Fibroblast of skin of left biceps (primary cell): ENCODE data around the gene CTBS.
"Not testable (repeated sequence)": the region's sequence is repeated elsewhere in the genome, so short reads cannot be mapped to it uniquely, and the experiment has no call there.

Source experiments
- DNase-seq, 2 experiments: peaks; one replicate each; pipeline ENCODE4 v3.0.0-alpha.2; 2013; ENCODE audit warnings: low read depth in 2 of 2

CTBS gene

DNA sequence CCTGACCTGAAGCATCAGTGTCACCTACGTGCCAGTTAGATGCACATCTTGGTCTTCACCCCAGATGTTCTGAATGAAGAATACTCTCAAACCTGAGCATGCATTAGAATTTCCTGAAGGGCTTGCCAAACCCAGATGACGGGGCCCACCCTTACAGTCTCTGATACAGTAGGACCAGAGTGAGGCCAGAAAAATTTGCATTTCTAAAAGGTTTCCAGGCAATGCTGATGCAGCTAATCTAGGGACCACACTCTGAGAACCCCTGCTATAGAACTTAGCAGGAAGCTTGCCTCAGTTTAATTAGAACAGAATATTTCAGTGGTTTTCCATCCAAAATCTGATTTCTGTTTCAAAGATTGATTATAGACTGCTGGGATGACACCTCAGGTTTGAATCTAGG, 9.9 kb upstream of the CTBS start:
- no peak for DNase-seq

- no peak for DNase-seq
These were observed 9.4 kb upstream of the CTBS start for GRCh38 chr1:84583648-84584047.

GRCh38 chr1:84582802-84583587, 8.8 kb upstream of the CTBS start:
- no peak for DNase-seq

- DNase-seq: no peak
These were observed 7.4 kb upstream of the CTBS start for GRCh38 chr1:84581648-84582047.

- DNase-seq: no peak
These were observed 696 bp upstream of the CTBS start for GRCh38 chr1:84574936-84575335.

DNA sequence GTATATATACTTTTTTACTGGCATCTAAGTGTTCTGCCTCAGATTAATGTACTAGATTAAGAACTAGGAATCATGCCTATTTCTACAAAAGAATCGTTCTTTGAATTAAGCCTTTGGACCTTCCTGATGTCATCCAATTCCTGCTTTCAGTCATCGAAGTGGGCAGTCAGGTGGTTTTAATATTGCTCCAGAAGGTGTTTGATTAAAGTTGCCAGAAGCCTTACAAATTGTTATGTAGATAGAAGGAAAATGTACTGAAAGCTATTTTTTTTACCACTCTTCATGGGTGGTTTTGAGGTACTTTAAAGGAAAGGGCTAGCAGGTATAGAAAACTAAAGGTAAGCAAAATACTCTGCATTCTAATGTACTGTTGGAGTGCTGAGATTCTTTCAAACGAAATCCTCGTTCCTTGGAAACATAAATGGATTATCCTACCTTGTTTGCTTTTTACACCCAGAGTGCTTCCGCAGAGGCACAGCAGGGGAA, 716 bp downstream of the CTBS start:
- no peak for DNase-seq

GRCh38 chr1:84571150-84571535, 3.1 kb downstream of the CTBS start:
- no peak for DNase-seq

DNA sequence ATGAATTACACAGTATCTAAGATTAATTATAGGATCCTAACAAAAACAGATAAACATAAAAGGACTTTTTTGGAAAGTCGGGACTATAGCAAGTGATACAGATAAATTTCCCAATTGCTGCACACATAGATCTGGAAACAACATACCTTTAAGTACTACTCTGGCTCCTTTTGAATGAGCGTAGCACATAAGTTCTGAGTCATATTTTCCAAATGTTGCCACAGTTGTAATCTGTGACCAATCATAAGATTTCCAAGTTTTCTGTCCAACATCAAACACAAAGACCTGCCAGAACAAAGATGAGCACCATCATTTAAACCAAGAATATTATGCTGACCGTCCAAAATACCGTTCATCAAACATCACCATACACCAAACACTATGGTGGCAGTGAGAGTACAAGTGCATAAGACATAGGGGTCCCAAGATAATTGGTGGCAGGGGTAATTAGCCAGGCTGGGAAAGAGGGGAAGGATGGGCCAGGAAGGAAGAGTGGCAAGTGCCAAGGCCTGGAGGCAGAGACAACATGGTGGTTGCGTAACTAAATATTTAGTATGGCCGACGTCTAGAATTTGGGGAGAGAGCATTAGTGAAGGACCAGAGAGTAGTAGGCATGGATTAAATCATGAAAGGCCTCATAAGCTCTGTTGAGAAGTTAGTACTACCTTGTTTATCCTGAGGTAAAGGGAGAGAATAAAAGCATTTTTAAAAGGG, 3.6 kb downstream of the CTBS start:
- DNase-seq: no peak

DNA sequence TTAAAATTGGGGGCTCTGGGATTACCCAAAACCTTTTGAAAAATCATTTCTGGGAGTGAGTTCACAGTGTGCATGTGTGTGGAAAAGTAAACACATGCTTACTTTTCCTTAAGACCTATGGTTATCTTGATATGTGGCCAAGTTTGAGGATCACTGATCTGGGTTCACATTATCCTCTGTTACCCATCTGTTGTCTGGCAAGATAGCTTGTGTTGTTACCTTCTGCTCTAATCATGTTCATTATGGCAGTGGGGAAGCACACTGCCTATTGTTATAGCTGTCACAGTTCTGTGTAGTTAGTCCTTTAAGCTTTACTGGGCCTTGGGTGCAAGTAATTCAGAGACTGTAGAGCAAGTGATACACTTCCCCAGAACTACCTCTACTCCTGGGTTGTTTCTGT, 5.0 kb downstream of the CTBS start:
- DNase-seq: no peak

DNA sequence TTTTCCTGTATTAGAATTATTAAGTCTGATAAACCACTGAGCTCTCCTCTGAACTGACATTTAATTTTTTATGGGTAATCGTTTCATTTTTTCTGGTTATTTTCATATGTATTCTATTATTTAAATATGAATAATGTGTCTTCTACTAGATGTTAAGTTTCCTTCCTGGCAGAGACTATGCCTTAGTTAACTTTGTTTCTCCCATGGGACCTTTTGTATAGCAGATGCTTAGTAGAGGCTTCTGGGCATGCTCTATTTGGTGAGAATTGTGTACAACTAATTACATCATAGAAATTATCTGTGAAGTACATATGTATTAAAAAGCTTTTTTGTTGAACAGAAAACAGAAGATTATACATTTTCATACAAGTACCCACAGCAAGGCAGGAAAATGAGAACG, 23.4 kb downstream of the CTBS start:
- peak in 1 of 2 experiments; percentile 12 for DNase-seq

- DNase-seq: no peak
These were observed 32.6 kb downstream of the CTBS start for GRCh38 chr1:84541679-84542078.

GRCh38 chr1:84540759-84541158, 33.5 kb downstream of the CTBS start:
- peak in 1 of 2 experiments; percentile 1 for DNase-seq

DNA sequence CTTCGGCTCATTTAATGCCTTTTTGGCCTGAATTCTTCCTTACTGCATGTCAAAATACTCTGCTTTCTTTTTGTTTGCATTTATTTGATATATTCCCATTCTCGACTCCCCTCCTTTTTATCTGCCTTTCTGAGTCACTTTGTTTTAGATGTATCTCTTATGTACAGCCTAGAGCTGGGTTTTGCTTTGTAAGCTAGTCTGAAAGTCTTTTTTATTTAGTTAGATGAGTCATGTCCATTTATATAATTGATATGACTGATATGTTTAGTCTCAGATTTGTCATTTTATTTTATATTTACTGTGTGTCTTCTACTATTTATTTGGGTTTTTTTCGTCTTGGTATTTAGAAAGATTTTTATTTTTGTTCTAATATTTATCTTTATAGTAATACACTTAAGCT, 34.3 kb downstream of the CTBS start:
- DNase-seq: no peak

- DNase-seq: no peak
These were observed 35.6 kb downstream of the CTBS start for GRCh38 chr1:84538599-84538998.

DNA sequence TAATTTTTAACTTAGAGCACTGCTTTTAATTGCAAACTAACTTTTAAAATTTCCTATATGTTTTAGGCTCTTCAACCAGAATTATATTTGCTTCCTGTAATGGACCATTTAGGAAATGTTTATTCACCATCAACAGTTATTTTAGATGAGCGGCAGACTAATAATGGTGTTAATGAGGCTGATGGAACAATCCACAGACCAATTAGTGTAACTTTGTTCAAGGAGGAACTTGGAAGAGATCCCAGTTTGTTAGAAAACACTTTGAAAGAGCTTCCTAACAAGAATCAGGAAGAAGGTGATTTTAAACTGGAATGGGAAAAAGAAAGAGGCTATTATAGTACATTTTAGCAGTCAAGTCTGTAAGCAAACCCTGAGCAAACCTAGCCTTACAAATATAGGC, 48.5 kb downstream of the CTBS start:
- no peak for DNase-seq

DNA sequence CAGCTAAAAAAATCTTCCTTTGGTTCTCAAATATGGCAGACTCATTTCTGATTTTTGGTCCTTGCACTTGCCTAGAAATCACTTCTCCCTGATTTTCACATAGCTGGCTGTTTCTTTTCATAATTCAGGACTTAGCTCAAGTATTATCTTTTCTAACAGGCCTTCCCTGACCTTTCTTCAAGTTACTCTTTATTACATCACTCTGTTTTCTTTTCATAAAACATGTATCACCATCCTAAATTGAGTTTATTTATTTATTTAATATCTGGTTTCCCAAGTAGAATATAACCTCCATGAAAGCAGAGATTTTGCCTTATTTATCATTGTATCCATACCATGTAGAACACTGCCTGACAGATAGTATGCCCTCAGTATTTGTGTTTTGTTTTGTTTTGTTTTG, 49.6 kb downstream of the CTBS start:
- no peak for DNase-seq

- no peak for DNase-seq
These were observed 63.6 kb downstream of the CTBS start for GRCh38 chr1:84510668-84511067.

- DNase-seq: no peak
These were observed 64.1 kb downstream of the CTBS start for GRCh38 chr1:84510165-84510564.

DNA sequence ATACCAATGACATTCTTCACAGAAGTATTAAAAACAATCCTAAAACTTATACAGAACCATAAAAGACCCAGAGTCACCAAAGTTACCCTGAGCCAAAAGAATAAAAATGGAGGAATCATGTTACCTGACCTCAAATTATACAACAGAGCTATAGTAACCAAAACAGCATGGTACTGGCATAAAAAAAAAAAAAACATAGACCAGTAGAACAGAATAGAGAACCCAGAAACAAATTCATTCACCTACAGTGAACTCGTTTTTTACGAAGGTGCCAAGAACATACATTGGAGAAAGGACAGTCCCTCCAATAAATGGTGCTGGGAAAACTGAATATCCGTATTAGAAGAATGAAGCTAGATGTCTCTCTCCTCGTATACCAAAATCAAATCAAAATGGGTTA, 65.2 kb downstream of the CTBS start:
- DNase-seq: no peak

- no peak for DNase-seq
These were observed 65.7 kb downstream of the CTBS start for GRCh38 chr1:84508510-84508909.

GRCh38 chr1:84507887-84508286, 66.4 kb downstream of the CTBS start:
- not testable (repeated sequence) for DNase-seq

- no peak for DNase-seq
These were observed 67.3 kb downstream of the CTBS start for GRCh38 chr1:84506729-84507453.
